KOPT-K1 (cell line): ENCODE measurements around the gene UQCC2.

Source experiments
- H3K27ac ChIP-seq: fragments of 200-600 bp; sonication (generic); 2 replicates; pipeline ENCODE4 v1.5.1; 2016; ENCODE audit warnings: antibody characterized with exemption, mild to moderate bottlenecking, low read depth, low read length; ENCODE audit not compliant: poor library complexity, severe bottlenecking
- H3K36me3 ChIP-seq: fragments of 200-600 bp; sonication (generic); 2 replicates; pipeline ENCODE4 v1.5.1; 2017; ENCODE audit warnings: antibody characterized with exemption, mild to moderate bottlenecking, low read length, moderate library complexity; ENCODE audit not compliant: insufficient read depth
- H3K9me3 ChIP-seq: fragments of 200-600 bp; sonication (generic); 2 replicates; pipeline ENCODE4 v1.5.1; 2017; ENCODE audit warnings: antibody characterized with exemption, low read length, mild to moderate bottlenecking; ENCODE audit not compliant: insufficient read depth, poor library complexity, severe bottlenecking

Gene UQCC2

GRCh38 chr6:33675968-33676367 is 35.5 kb downstream of the UQCC2 start:
- peaks cover 99% of the 10 kb centered on the region for H3K36me3 ChIP-seq
- H3K9me3 ChIP-seq: no peaks in the 10 kb centered on the region
- H3K27ac ChIP-seq: no peak overlapping the region

- Histone ChIP-seq H3K36me3 (peaks cover 99% of the 10 kb centered on the region), H3K27ac (no peak overlapping the region), H3K9me3 (no peaks in the 10 kb centered on the region)
Observed at GRCh38 chr6:33673851-33674250, 37.6 kb downstream of the UQCC2 start.

DNA sequence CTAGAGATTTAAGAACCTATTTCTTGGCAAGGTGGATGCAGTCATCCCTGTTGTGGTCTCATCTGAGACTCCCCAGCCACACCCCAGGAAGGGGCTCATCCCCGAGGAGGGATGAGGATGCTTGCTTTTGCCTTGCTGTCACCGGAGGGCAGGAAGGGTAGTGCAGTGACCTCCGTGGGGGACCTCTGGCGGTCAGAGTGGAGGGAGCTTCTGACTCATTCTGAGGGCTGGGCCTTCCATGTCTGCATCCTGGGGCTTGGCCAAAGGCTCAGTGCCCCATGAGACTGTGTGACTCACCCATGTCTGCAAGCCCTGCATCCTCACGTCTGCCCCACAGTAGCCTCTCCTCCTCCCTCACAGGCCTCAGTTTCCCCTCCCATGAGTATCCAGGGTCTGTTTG is 38.7 kb downstream of the UQCC2 start:
- H3K36me3 ChIP-seq: peaks cover 99% of the 10 kb centered on the region
- no peaks in the 10 kb centered on the region for H3K9me3 ChIP-seq
- no peak overlapping the region for H3K27ac ChIP-seq

- H3K9me3 ChIP-seq: no peaks in the 10 kb centered on the region
- peaks cover 99% of the 10 kb centered on the region for H3K36me3 ChIP-seq
- no peak overlapping the region for H3K27ac ChIP-seq
Observed at GRCh38 chr6:33671744-33672072, 39.8 kb downstream of the UQCC2 start.

GRCh38 chr6:33670971-33671743 is 40.3 kb downstream of the UQCC2 start:
- Histone ChIP-seq H3K9me3 (no peaks in the 10 kb centered on the region), H3K36me3 (peaks cover 99% of the 10 kb centered on the region), H3K27ac (no peak overlapping the region)

- Histone ChIP-seq H3K36me3 (peaks cover 99% of the 10 kb centered on the region), H3K9me3 (no peaks in the 10 kb centered on the region), H3K27ac (no peak overlapping the region)
Observed at GRCh38 chr6:33670086-33670660, 41.3 kb downstream of the UQCC2 start.

DNA sequence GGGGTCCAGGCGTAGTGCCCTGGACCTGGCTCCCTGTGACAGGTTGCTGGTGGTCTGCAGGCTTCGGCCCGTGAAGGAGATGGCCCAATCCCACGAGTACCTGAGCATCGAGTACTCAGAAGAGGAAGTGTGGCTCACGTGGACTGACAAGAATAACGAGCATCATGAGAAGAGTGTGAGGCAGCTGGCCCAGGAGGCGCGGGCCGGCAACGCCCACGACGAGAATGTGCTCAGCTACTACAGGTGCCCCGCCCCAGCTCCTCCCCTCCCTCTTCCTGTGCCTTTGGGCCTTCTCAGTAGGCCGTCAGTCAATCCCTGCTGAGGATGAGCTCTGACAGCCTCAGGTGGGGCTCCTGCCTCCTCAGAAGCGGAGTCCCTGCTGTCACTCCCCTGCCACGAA is 42.6 kb downstream of the UQCC2 start:
- Histone ChIP-seq H3K36me3 (peaks cover 99% of the 10 kb centered on the region), H3K27ac (no peak overlapping the region), H3K9me3 (no peaks in the 10 kb centered on the region)

DNA sequence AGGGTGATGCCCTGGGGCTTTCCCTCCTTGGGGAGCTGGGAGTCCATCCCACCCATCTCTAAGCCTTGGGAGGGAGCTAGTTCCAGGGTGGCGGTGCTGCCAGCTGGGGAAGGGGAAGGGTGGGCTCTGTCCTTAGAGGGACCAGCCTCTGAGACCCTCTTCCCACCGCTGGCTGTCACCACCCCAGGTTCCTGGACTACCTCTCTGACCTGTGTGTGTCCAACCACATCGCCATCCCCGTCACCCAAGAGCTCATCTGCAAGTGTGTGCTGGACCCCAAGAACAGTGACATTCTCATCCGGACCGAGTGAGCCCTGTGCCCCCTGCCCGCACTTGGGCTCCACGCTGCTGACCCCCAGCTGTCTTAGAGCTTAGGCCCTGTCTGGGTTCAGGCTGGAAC is 43.2 kb downstream of the UQCC2 start:
- H3K27ac ChIP-seq: no peak overlapping the region
- peaks cover 99% of the 10 kb centered on the region for H3K36me3 ChIP-seq
- H3K9me3 ChIP-seq: no peaks in the 10 kb centered on the region

DNA sequence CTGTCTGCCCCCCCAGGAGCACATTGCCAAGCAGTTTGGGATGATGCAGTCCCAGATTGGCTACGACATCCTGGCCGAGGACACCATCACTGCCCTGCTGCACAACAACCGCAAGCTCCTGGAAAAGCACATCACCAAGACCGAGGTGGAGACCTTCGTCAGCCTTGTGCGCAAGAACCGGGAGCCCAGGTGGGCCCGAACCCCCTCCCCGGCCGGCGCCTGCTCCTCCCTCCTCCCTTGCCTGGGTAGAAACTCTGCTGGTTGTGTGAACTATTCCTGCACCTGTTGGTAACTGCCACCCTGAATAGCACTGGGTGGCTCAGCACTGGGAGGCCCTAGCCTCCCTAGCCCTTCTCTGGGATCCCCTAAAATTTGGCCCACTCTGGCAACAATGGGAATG is 43.7 kb downstream of the UQCC2 start:
- H3K27ac ChIP-seq: no peak overlapping the region
- peaks cover 99% of the 10 kb centered on the region for H3K36me3 ChIP-seq
- no peaks in the 10 kb centered on the region for H3K9me3 ChIP-seq

DNA sequence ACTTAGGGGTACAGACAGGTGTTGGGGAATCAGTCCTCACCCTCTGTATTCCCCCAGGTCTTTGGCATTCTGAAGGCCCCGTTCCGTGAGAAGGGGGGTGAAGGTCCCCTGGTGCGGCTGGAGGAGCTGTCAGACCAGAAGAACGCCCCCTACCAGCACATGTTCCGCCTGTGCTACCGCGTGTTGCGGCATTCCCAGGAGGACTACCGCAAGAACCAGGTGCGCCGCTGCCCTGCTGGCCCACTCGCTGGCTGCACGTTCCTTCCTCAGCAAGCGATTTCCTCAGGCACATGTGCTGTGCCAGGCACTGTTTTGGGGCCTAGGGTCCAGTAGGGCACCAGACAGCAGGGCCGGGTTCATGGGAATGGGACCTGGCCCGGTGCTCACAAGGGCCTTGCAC is 44.4 kb downstream of the UQCC2 start:
- Histone ChIP-seq H3K36me3 (peaks cover 100% of the 10 kb centered on the region), H3K27ac (no peak overlapping the region), H3K9me3 (no peaks in the 10 kb centered on the region)

DNA sequence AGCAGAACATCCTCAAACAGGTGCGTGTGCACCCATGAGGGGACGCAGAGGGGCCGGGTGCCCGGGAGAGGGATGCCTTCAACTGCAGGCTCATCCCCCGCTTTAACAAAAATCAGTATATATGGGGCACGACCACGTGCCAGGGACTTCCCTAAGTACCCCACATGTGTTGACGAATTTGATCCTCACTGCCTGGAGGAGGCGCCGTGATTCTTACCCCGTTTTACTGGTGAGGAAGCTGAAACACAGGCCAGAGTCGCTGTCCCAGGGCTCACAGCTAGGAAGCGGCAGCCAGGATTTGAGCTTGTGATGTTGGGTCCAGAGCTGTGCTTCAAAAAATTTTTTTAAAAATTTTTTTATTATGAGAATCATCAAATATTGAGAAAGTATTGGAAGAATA is 45.5 kb downstream of the UQCC2 start:
- Histone ChIP-seq H3K36me3 (peaks cover 98% of the 10 kb centered on the region), H3K9me3 (no peaks in the 10 kb centered on the region), H3K27ac (no peak overlapping the region)

DNA sequence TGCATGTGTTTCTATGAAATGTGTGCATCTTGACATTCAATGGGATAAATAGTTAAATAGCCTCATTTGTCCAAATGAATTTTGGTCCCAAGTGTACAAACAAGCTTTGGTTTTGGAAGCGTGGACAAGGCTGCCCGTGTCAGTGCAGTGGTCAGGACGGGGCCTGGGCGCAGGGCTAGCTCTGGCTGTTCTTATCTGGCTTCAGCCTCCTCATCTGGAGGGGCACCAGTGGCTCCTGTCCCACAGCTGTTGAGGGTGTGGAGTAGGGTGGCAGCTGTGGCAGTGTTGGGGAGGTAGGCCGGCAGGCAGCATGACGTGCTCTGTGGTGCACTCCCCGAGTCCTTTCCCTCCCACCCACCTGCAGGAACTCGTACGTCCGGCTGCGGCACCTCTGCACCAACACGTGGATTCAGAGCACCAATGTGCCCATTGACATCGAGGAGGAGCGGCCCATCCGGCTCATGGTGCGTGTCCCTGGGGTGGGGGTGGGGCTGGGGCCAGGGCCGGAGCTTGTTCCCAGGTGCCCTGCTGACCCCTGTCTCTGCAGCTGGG is 46.9 kb downstream of the UQCC2 start:
- Histone ChIP-seq H3K27ac (no peak overlapping the region), H3K9me3 (no peaks in the 10 kb centered on the region), H3K36me3 (peaks cover 97% of the 10 kb centered on the region)

DNA sequence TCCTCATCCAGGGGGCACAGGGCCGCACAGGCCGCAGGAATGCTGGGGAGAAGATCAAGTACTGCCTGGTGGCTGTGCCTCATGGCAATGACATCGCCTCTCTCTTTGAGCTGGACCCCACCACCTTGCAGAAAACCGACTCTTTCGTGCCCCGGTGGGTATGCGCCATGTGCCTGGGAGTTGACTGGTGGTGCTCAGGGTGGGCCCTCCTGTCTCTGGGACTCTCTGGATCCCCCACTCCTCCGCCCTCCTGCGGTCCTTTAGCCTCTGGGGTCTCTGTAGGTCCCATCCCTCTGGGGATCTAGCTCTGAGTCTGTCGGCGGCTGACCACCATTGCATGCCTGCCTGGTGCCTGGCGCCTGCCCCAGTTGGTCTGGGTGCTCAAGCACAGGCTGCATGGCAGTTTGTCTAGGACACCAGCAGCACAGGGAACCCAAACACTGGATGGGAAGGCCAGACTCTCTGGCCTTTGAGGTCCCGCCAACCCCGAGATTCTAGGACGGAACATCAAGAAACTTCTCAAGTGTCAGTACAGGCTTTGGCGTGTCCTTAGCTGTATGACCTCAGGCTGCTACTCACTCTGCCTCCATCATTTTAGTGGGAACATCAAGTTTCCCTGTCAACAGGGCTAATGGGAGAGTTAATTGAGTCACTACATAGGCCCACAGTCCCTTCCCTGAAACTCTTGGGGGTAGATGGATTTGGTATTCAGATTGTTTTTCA is 47.6 kb downstream of the UQCC2 start:
- H3K36me3 ChIP-seq: peaks cover 97% of the 10 kb centered on the region
- H3K9me3 ChIP-seq: no peaks in the 10 kb centered on the region
- H3K27ac ChIP-seq: no peak overlapping the region

DNA sequence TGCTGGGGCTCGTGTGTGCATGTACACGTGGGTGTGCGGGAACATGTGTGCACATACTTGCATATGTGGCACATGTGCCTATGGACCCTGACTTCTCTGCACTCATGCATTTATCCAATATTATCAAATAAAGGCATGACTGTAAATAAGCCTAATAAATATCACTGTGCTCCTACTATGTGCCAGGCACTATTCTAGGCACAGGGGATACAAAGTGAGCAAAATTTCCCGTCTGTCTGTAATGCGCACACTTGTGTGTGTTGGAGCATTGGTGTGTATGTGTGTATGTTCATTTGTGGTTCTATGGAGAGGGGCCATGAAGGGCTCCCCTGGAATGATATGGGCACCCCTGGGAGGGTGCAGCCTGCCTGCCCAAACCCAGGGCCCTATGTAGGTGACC is 48.5 kb downstream of the UQCC2 start:
- Histone ChIP-seq H3K36me3 (peaks cover 97% of the 10 kb centered on the region), H3K9me3 (no peaks in the 10 kb centered on the region), H3K27ac (no peak overlapping the region)

DNA sequence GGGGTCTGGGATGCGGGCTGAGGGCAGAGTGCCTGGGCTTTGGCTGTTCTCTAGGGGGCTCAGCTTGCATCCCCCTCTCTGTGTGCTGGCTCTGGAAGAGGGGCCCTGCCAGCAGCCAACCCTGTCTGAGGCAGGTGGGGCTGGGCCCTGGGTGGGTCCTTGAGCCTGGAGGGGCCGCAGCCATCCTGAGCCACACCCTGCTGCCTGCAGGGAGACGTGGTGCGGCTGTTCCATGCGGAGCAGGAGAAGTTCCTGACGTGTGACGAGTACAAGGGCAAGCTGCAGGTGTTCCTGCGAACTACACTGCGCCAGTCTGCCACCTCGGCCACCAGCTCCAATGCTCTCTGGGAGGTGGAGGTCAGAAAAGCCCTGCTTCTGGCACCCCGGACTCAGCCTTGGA is 49.2 kb downstream of the UQCC2 start:
- Histone ChIP-seq H3K27ac (no peak overlapping the region), H3K36me3 (peaks cover 97% of the 10 kb centered on the region), H3K9me3 (no peaks in the 10 kb centered on the region)
